ENCODE measurements around the gene B4GALNT3. TPM values are rescaled to one million over a fixed set of nuclear protein-coding genes. Genes with fewer than 3 reads are reported as not detected.

The B4GALNT3 gene
- total RNA-seq, 1 donor from 2014 or later = 43.4 TPM

DNA sequence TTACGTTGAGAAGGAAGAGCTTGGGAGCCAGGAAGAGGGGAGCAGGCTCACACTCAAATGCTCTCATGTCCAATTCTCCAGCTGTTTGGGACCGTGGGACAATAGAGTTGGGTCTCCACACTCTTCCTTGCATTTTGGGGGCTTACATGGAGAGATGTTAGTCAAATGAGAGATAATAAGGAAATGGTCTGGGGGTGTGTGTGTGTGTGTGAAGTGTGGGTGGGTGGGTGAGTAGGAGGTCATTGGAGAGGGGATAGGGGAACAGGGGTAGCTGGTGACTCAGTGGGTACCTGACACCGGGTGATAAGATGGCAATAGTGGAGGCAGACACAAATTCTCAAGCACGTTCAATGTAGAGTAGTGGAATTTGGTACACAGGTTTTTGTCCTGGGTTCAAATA lies 68.0 kb downstream of the B4GALNT3 start:
- Histone ChIP-seq H3K27me3 (ENCODE audit: low read depth) (no peaks in the 10 kb centered on the region), H3K9me3 (replicated peaks) (peaks cover 11% of the 10 kb centered on the region), H3K4me1 (peaks cover 15% of the 10 kb centered on the region), H3K36me3 (no peaks in the 10 kb centered on the region), H3K4me3 (no peak overlapping the region), H3K27ac (replicated peaks) (no peak overlapping the region)
- no peak for DNase-seq
- intact Hi-C loops (cut with micrococcal nuclease) = no loop called here
- TF ChIP-seq, protein P1, sequence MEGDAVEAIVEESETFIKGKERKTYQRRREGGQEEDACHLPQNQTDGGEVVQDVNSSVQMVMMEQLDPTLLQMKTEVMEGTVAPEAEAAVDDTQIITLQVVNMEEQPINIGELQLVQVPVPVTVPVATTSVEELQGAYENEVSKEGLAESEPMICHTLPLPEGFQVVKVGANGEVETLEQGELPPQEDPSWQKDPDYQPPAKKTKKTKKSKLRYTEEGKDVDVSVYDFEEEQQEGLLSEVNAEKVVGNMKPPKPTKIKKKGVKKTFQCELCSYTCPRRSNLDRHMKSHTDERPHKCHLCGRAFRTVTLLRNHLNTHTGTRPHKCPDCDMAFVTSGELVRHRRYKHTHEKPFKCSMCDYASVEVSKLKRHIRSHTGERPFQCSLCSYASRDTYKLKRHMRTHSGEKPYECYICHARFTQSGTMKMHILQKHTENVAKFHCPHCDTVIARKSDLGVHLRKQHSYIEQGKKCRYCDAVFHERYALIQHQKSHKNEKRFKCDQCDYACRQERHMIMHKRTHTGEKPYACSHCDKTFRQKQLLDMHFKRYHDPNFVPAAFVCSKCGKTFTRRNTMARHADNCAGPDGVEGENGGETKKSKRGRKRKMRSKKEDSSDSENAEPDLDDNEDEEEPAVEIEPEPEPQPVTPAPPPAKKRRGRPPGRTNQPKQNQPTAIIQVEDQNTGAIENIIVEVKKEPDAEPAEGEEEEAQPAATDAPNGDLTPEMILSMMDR (IDR thresholded peaks at IDR 0.05; ENCODE audit: borderline replicate concordance) = no peak

DNA sequence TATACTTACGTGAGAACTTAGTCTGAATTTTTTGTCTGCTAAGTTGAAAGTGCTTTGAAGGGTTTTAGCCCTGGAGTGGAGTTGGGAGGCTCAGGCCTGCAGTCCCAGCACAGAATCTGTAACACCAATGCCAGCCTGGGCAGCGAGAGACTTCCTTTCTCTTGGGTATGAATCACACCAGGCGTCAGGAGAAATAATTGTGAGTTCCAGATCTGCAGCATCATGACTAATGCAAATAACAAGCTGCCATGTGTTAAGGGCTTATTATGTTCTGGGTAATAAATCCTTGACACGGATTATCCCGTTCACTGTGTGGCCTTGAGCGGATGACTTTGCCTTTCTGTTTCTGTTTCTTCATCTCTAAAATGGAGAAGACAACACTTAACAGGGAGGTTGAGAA lies 70.6 kb downstream of the B4GALNT3 start:
- no peak for DNase-seq
- no peaks in the 10 kb centered on the region for H3K4me1 ChIP-seq
- intact Hi-C loops (cut with micrococcal nuclease) = no loop called here
- H3K4me3 ChIP-seq = no peak overlapping the region
- H3K27ac ChIP-seq (replicated peaks) = no peak overlapping the region
- H3K27me3 ChIP-seq (ENCODE audit: low read depth) = no peaks in the 10 kb centered on the region
- TF ChIP-seq, protein P1 (IDR thresholded peaks at IDR 0.05; ENCODE audit: borderline replicate concordance) = no peak
- no peaks in the 10 kb centered on the region for H3K36me3 ChIP-seq
- H3K9me3 ChIP-seq (replicated peaks) = peaks cover 11% of the 10 kb centered on the region

DNA sequence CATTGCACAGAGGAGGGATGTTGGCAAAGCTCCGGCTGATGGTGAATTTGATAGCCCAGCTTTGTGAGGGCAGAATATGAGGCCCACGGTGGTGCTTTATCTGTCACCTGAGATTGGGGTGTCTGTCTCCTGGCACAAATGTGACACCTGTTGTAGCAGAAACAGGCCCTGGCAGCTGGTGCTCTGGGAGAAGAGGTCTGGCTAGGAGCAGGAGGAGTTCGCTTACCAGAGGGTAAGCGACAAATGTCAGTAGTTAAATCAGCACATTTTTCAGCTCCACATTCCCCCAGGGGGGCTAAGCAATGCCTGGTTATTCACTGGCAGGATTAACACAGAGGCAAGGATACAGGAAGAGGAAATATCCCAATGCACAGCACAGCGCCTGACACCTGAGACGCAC lies 71.1 kb downstream of the B4GALNT3 start:
- no peak overlapping the region for H3K4me3 ChIP-seq

DNA sequence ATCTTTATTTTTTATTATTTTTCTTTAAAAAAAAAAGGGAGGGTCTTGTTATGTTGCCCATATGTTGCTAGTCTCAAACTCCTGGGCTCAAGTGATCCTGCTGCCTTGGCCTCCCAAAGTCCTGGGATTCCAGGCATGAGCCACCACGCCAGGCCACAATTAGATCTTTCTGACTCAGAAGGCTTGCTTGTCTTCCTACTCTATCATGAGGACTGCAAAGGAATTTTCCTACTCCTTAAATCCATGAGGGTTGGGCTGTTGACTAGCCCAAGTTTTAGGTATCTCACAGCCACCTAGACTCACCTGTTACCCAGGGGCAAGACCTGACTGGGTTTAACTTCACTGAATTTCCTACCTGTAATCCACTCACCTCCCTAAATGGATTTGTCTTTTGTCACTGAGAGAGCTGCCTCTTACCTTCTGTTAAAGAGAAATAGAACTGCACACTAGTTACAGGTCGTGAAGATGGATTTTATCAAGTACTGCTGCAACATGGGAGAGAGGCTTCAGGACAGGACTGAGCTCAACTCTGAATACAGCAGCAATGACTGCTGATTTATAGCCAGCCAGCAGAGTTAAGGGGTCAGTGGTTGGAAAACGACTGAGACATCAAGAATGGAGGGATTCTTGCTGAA lies 72.3 kb downstream of the B4GALNT3 start:
- no peak for DNase-seq
- H3K4me3 ChIP-seq = no peak overlapping the region
- peaks cover 11% of the 10 kb centered on the region for H3K9me3 ChIP-seq (replicated peaks)
- TF ChIP-seq, protein P1 (IDR thresholded peaks at IDR 0.05; ENCODE audit: borderline replicate concordance) = no peak
- H3K36me3 ChIP-seq = no peaks in the 10 kb centered on the region
- H3K27ac ChIP-seq (replicated peaks) = no peak overlapping the region
- no peaks in the 10 kb centered on the region for H3K4me1 ChIP-seq
- H3K27me3 ChIP-seq (ENCODE audit: low read depth) = no peaks in the 10 kb centered on the region
- intact Hi-C loops (cut with micrococcal nuclease) = no loop called here

More for the DNA sequence above, 71.1 kb downstream of the B4GALNT3 start:
- Histone ChIP-seq H3K27ac (replicated peaks) (no peak overlapping the region), H3K27me3 (ENCODE audit: low read depth) (no peaks in the 10 kb centered on the region), H3K4me1 (no peaks in the 10 kb centered on the region), H3K9me3 (replicated peaks) (peaks cover 11% of the 10 kb centered on the region), H3K36me3 (no peaks in the 10 kb centered on the region)
- TF ChIP-seq, protein P1 (IDR thresholded peaks at IDR 0.05; ENCODE audit: borderline replicate concordance) = no peak
- DNase-seq = no peak
- intact Hi-C loops (cut with micrococcal nuclease) = no loop called here

DNA sequence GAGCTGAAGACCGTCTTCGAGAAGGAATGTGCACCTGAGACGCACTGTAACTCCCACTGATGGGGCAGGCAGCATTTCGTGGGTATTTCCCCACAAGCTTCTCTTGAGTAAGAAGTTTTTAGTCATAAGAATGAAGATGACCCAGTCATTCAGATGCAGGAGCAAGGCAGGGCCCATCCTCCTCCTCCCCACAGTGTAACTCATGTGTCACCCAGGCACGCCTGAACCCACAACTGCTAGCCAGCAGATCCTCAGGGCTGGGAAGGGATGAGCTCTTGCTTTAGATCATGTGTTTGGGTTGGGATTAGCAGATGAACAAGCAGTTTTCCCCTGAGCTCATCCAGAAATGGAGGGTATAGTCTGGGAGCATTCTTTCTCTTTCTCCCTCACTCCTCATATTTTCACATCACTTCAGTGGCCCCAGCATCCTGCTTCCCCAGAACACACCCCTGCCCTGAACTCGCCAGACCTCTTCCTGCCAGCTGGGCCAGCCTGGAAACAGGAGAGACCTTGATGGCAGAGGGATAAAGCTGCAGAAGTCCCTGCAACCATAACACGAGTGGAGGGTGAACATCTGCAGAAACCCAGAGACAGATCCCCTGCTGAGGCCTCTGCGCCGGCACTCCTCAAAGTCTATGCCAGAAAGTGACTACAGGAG lies 73.3 kb downstream of the B4GALNT3 start:
- Histone ChIP-seq H3K27ac (replicated peaks) (no peak overlapping the region), H3K36me3 (no peaks in the 10 kb centered on the region), H3K27me3 (ENCODE audit: low read depth) (no peaks in the 10 kb centered on the region), H3K4me3 (no peak overlapping the region), H3K4me1 (peaks cover 2% of the 10 kb centered on the region), H3K9me3 (replicated peaks) (peaks cover 11% of the 10 kb centered on the region)
- TF ChIP-seq, protein P1 (IDR thresholded peaks at IDR 0.05; ENCODE audit: borderline replicate concordance) = no peak
- intact Hi-C loops (cut with micrococcal nuclease) = no loop called here
- no peak for DNase-seq
